GM19397 (cell line): ENCODE measurements around the gene OXGR1.

Experiments
- ATAC-seq: cut with Tn5 transposase; IDR thresholded peaks from one replicate; pipeline ENCODE4 v1.9.1; 2021; ENCODE audit warnings: mild to moderate bottlenecking, moderate library complexity; ENCODE audit not compliant: unreplicated experiment

The OXGR1 gene

DNA sequence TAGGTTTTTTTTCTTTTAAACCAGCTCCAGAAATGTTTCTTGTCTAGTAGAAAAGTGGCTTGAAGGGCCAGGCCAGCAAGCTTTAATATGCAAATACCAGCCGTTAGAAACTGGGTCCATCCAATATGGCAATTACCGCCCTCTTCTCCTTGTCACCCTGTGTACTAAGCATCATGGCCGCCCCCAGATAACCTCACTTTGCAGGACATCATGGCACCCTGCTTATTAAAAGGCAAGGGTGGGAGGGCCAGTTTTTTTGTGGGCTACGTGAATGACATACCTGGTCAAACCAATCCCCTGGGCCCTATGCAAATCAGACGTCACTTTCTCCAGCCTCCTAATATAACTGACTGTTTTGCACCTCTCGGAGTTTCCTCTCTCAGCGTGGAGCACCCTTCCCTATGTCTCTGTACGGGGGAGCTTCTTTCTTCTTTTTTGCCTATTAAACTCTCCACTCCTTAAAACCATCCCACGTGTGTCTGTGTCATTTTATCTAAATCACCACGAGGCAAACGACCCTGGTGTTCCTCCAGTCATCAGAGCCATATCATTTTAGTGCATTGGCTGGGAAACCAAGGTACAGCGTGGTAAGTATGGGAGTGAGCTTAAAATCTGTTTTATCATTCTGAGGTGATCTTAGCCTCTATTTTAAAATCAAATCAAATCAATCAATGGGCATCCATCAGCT, 27.7 kb downstream of the OXGR1 start:
- ATAC-seq, result no peak

GRCh38 chr13:96963786-96964475, 30.3 kb downstream of the OXGR1 start:
- no peak for ATAC-seq

DNA sequence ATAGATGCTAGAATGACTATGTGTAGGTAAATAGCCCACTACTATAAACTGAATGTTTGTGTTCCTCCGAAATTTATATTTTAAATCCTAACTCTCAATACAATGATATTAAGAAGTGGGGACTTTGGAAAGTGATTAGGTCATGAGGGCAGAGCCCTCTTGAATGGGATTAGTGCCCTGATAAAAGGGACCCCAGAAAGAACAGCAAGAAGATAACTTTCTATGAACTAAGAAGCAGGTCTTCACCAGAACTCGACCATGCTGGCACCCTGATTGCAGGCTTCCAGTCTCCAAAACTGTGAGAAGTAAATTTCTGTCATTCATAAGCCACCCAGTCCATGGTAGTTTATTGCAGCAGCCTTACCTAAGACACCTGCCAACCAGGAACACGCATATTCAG, 33.9 kb downstream of the OXGR1 start:
- ATAC-seq, result no peak

DNA sequence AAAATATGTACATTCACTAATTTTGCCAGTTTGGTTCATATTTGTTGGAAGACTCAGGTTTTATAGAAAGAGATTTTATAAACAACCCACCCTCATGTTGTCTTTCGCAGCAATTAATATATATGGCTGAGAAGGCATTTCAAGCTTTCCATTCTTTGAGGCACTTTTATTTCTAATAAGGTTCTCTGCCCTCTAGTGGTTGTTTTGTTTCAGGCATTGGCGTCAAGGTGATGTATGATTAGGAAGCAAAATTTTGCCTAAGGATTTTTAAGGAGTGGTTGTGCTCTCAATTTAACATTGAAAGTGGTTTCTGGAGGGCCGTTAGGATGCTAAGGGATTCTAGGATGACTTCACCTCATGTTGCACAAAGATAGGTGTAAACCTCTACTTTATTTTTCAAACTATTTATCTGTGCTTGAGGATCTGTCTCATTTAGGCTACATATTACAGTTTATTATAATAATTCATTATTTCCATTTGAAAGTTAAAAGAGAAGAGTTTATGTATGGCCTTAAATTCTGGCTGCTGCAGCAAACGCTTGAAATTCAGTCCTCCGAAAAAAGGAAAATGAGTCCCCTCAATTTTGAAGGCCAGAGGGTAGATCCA, 35.9 kb downstream of the OXGR1 start:
- ATAC-seq, result no peak

GRCh38 chr13:96952595-96952994, 41.7 kb downstream of the OXGR1 start:
- ATAC-seq, result no peak

- no peak for ATAC-seq
These were observed 46.1 kb downstream of the OXGR1 start for GRCh38 chr13:96948127-96948526.

- ATAC-seq, result no peak
These were observed 46.8 kb downstream of the OXGR1 start for GRCh38 chr13:96947343-96947910.

DNA sequence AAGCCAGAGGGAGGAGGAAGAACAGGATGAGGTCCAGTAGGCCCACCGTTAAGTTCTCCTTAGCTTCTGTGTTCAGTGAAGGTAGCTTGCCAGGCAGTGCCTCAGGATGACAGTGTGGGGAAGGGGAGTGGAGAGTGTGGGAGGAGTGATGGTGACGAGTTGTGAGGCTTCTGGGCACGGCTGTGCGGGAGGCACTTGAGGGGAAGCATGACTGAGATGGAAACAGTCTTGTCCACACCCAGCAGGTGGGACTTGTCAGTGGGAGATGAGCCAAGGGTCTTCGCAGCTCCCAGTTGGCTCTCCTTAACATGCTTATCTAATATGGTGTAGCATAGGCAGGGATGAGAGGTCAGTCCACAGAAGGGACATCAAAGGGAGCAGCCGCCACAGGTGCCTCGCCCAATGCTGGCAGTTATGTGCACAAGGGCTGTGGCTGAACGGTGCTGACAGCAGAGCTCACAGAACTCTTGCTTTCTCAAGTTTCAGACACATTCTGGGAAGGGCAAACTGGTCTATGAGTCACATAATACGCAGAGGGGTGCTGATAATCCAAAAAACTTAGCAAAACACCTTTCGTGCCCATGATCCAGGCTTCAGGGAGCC, 47.5 kb downstream of the OXGR1 start:
- ATAC-seq, result no peak

- no peak for ATAC-seq
These were observed 53.3 kb downstream of the OXGR1 start for GRCh38 chr13:96940961-96941360.

- no peak for ATAC-seq
These were observed 58.4 kb downstream of the OXGR1 start for GRCh38 chr13:96935901-96936300.
